Ovary (tissue), 3 donors: ENCODE measurements around the gene GALNT4.

Experiments
- CTCF ChIP-seq, 3 donors: fragments of 450-650 bp in 2 of 3; fragments of 200-600 bp in 1 of 3; IDR thresholded peaks; one replicate each; pipeline versions ENCODE4 v1.5.1 to v1.8.0; 2016 to 2022; ENCODE audit warnings: antibody characterized with exemption in 3 of 3, mild to moderate bottlenecking in 1 of 3
- POLR2A ChIP-seq: fragments of 450-650 bp; IDR thresholded peaks from one replicate; pipeline ENCODE4 v1.6.1; 2017; ENCODE audit warnings: antibody characterized with exemption, mild to moderate bottlenecking, moderate library complexity
- donor health status: DM: no; HTN: no; CAD: no.

GRCh38 chr12:89523843-89524540, 604 bp downstream of the GALNT4 start:
- TF ChIP-seq POLR2A, result no peak
- no peak for TF ChIP-seq CTCF (IDR thresholded peaks at IDR 0.05)
